A673 (cell line): ENCODE results near the gene NFKBIE. TPM values are rescaled to one million over a fixed set of nuclear protein-coding genes. Genes with fewer than 3 reads are reported as not detected.

Experiments
- BruUV-seq: library from RNA; stranded (reverse); fragments of 400-500 nt; replicated peaks from 2 replicates; lab custom pipeline; 2021; lab: Mats Ljungman, UMichigan
- CTCF ChIA-PET: fragments of 300-600 bp; sonication (Branson Sonifier 250); formaldehyde crosslinking; loops from one replicate; lab custom pipeline; 2022; ENCODE audit warnings: antibody characterized with exemption; lab: Charles Lee
- POLR2A ChIA-PET: fragments of 300-600 bp; sonication (Branson Sonifier 250); formaldehyde crosslinking; loops from one replicate; lab custom pipeline; 2022; ENCODE audit warnings: antibody characterized with exemption; ENCODE audit not compliant: low non-redundant PET; lab: Charles Lee
- DNase-seq: peaks from one replicate; pipeline ENCODE4 v3.0.0-alpha.2; 2015; ENCODE audit warnings: low spot score
- H3K27ac ChIP-seq: fragments of 200-600 bp; sonication (generic); 2 replicates; pipeline ENCODE4 v1.5.1; 2016; ENCODE audit warnings: mixed run types, low read depth, mild to moderate bottlenecking, mixed read lengths, antibody characterized with exemption, low read length; ENCODE audit not compliant: poor library complexity, severe bottlenecking
- H3K27me3 ChIP-seq: fragments of 200-600 bp; sonication (generic); replicated peaks from 2 replicates; pipeline ENCODE4 v1.6.1; 2017; ENCODE audit warnings: mixed run types, low read depth, mild to moderate bottlenecking, mixed read lengths, antibody characterized with exemption, low read length; ENCODE audit not compliant: insufficient read depth, poor library complexity
- H3K36me3 ChIP-seq: fragments of 200-600 bp; sonication (generic); 2 replicates; pipeline ENCODE4 v1.6.1; 2016; ENCODE audit warnings: mixed run types, mild to moderate bottlenecking, mixed read lengths, antibody characterized with exemption, low read length; ENCODE audit not compliant: insufficient read depth, poor library complexity, severe bottlenecking
- H3K4me1 ChIP-seq: fragments of 200-600 bp; sonication (generic); 2 replicates; pipeline ENCODE4 v1.6.1; 2017; ENCODE audit warnings: mixed run types, mild to moderate bottlenecking, mixed read lengths, antibody characterized with exemption, low read length; ENCODE audit not compliant: insufficient read depth, poor library complexity, severe bottlenecking
- H3K4me3 ChIP-seq: fragments of 200-600 bp; sonication (generic); 2 replicates; pipeline ENCODE4 v1.5.1; 2016; ENCODE audit warnings: low read depth, mixed run types, mild to moderate bottlenecking, mixed read lengths, low read length; ENCODE audit not compliant: poor library complexity, severe bottlenecking
- H3K9me3 ChIP-seq: fragments of 200-600 bp; sonication (generic); 2 replicates; pipeline ENCODE4 v1.6.1; 2016; ENCODE audit warnings: mixed run types, low read depth, mild to moderate bottlenecking, mixed read lengths, antibody characterized with exemption, low read length; ENCODE audit not compliant: poor library complexity, severe bottlenecking
- EZH2 ChIP-seq: fragments of 200-600 bp; sonication (generic); IDR thresholded peaks from 2 replicates; pipeline ENCODE4 v1.6.1; 2017; ENCODE audit warnings: borderline replicate concordance, low read depth, mild to moderate bottlenecking, mixed read lengths, antibody characterized with exemption, low read length; ENCODE audit not compliant: poor library complexity, severe bottlenecking
- intact Hi-C: fragments of 100-400 bp; cut with micrococcal nuclease; formaldehyde crosslinking; loops from one replicate; pipeline ENCODE4 v1.10.0; 2022; ENCODE audit not compliant: unreplicated experiment
- total RNA-seq: library from RNA; stranded (reverse); gene quantifications from 2 replicates; pipeline ENCODE4 v1.2.3, GENCODE V29; 2021
- TF ChIP-seq, protein P1 (sequence below): fragments of 300-800, 200-600 bp; sonication (generic); conservative IDR thresholded peaks from 2 replicates; pipeline ENCODE4 v1.5.1; 2017; ENCODE audit warnings: low read depth, mild to moderate bottlenecking, antibody characterized with exemption, low read length, moderate library complexity, mixed read lengths

NFKBIE gene
- total RNA-seq, 1 experiment from 2014 or later: 5.2 TPM

DNA sequence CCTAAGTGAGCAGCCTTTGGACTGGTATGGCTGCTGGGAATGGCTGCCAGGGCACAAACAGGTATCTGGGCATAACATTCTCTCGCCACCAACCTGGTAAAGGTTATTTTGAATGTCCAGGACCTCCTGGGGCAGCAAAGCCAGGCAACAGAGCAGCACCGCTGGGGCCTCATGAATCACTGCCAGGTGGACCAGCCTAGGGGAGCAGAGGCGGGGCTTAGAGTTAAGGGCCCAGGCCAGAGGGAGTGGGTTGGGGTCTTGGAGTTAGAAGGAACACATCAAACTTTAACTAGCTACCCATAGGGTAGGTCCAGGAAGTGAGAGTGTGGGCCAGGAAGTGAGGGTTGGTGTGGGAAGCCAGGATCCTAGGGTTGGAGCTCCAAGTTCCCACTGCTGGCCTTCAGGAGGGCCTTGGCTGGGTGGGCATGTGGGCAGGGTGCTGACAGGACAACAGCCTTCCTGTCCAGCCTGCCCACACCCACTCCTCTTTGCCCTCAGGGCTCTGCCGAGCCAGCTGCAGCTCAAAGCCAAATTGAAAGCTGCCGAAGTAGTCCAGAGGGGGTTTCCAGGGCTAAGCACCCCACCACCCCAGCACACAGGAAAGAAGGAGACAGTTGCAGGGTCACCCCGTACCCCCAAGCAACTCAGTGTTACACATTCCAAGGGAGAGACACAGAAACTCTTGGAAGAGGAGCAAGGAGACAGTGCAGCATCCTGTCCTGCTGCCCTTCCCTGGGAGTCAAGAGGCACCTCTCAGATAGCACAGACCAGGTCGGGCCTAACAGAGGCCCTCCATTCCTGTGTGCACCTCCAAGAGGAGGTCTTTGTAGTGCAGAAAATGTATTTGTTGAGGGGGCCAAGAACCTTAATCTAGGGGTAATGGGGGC is 2.6 kb downstream of the NFKBIE start:
- H3K36me3 ChIP-seq: peaks cover 2% of the 10 kb centered on the region
- no peak overlapping the region for H3K4me3 ChIP-seq
- TF ChIP-seq, protein P1, sequence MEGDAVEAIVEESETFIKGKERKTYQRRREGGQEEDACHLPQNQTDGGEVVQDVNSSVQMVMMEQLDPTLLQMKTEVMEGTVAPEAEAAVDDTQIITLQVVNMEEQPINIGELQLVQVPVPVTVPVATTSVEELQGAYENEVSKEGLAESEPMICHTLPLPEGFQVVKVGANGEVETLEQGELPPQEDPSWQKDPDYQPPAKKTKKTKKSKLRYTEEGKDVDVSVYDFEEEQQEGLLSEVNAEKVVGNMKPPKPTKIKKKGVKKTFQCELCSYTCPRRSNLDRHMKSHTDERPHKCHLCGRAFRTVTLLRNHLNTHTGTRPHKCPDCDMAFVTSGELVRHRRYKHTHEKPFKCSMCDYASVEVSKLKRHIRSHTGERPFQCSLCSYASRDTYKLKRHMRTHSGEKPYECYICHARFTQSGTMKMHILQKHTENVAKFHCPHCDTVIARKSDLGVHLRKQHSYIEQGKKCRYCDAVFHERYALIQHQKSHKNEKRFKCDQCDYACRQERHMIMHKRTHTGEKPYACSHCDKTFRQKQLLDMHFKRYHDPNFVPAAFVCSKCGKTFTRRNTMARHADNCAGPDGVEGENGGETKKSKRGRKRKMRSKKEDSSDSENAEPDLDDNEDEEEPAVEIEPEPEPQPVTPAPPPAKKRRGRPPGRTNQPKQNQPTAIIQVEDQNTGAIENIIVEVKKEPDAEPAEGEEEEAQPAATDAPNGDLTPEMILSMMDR: no peak
- intact Hi-C loops: no loop called here
- ChIA-PET POLR2A (no interaction called here), CTCF (no interaction called here)
- no peak for DNase-seq
- no peaks in the 10 kb centered on the region for H3K27me3 ChIP-seq
- BruUV-seq: no TSS peak
- H3K9me3 ChIP-seq: no peaks in the 10 kb centered on the region
- H3K4me1 ChIP-seq: peaks cover 17% of the 10 kb centered on the region
- no peak overlapping the region for H3K27ac ChIP-seq

DNA sequence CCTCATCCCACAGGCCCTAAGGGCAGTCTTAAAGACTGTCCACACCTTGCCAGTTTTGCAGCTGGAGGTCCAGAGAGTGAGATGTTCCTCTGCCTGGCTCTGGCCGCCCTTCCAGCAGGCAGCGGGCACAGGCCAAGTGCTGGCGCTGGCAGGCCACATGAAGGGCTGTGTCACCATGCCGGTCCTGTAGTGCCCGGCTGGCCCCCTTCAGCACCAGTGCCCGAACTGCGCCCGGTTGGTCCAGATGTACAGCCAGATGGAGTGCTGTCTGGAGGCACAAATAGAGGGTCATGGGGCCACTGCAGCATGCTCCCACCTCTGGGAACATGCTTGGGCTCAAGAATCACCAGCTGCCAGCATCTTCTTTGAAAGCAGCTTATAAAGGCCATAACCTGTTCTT is 3.8 kb downstream of the NFKBIE start:
- Histone ChIP-seq H3K27me3 (no peaks in the 10 kb centered on the region), H3K9me3 (no peaks in the 10 kb centered on the region), H3K36me3 (peaks cover 2% of the 10 kb centered on the region), H3K4me3 (no peak overlapping the region), H3K27ac (no peak overlapping the region), H3K4me1 (peaks cover 18% of the 10 kb centered on the region)
- TF ChIP-seq, protein P1: no peak
- no peak for TF ChIP-seq EZH2
- CTCF ChIA-PET: interaction anchor here (0.5 kb wide), 1 partner anchor 25 kb away, joined by 5 read pairs; no protein-coding TSS in a partner anchor
- intact Hi-C loops: no loop called here
- POLR2A ChIA-PET: no interaction called here
- DNase-seq: no peak
- no TSS peak for BruUV-seq

DNA sequence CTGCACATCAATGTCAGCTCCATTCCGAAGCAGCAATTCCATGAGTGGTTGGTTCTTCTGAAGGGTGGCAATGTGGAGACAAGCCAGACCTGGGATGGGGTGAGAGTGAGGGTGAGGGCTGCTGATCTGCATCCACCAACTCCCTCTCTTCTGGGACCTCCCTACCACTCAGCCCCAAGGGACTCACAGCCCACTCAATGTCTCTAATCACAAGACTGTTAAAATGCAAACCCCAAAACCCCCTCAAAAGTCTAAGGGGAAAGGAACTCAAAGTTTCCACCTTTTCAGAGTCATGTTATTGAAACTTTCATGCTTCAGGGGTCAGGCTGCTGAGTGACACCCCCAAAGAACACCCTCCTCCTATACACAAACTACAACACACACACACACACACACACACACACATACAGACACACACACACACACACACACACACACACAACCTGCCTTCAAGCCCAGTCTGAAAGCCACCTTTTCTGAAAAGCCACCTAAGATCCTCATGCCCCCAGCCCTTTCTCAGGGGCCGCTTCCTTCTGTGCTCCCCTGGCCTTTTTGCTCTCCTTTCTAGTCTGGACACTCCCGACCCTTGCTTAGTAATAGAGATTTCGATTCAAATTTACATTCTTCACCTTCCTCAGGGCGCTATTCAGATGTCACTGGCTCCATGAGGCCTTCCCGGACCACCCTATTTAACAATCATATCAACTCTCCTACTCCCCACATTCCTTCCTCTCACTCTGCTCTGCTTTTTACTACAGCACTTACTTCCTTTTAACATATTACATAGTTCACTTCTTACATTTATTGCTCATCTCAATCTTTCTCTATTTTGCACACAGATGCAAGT is 4.7 kb downstream of the NFKBIE start:
- peaks cover 27% of the 10 kb centered on the region for H3K4me1 ChIP-seq
- ChIA-PET POLR2A (no interaction called here), CTCF (interaction anchor here (0.5 kb wide), 1 partner anchor 24 kb away, joined by 5 read pairs; no protein-coding TSS in a partner anchor)
- no peak overlapping the region for H3K4me3 ChIP-seq
- no peak for DNase-seq
- H3K27me3 ChIP-seq: no peaks in the 10 kb centered on the region
- TF ChIP-seq, protein P1: no peak
- no peak for TF ChIP-seq EZH2
- H3K27ac ChIP-seq: no peak overlapping the region
- intact Hi-C loops: no loop called here
- H3K36me3 ChIP-seq: peaks cover 2% of the 10 kb centered on the region
- H3K9me3 ChIP-seq: no peaks in the 10 kb centered on the region
- no TSS peak for BruUV-seq
